Caki2 (cell line): ENCODE results near the gene CPXM2. TPM values are rescaled to one million over a fixed set of nuclear protein-coding genes. Genes with fewer than 3 reads are reported as not detected.

ENCODE experiments used
- DNase-seq: peaks from one replicate; pipeline ENCODE4 v3.0.0-alpha.2; 2015; ENCODE audit warnings: low read depth
- in situ Hi-C: cut with HindIII; loops from 2 replicates; pipeline ENCODE4 v1.10.0; 2016; ENCODE audit warnings: low sequenced_read_pairs, low pct_unique_long_range_greater_than_20kb, mixed read lengths
- total RNA-seq: library from RNA; depleted of rRNA; stranded (reverse); fragments of >200 nt; shearing (Covaris generic); gene quantifications from 2 replicates; pipeline ENCODE4 v1.2.3, GENCODE V29; 2014; ENCODE audit warnings: low replicate concordance

CPXM2 gene
- total RNA-seq, 1 experiment from 2014 or later = not detected

DNA sequence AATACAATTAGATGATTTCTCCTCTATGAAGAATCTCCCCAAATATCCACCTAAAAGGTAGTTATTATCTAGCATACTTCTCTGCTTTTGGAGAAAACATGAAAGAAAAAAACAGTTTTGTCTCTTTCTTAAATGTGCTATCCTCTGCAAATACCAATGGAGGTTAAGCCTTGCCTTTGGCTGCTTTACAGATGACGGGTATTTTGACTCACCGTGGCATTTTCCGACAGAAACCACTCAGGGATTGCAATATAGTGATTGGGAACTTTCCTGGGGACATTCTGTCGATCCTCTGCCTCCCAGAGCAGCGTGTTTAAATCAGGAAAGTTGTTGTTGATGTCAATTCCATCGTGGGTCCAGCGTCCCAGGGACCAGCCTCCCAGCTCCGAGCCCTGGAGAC lies 124.8 kb downstream of the CPXM2 start:
- in situ Hi-C loops = no loop called here
- no peak for DNase-seq

DNA sequence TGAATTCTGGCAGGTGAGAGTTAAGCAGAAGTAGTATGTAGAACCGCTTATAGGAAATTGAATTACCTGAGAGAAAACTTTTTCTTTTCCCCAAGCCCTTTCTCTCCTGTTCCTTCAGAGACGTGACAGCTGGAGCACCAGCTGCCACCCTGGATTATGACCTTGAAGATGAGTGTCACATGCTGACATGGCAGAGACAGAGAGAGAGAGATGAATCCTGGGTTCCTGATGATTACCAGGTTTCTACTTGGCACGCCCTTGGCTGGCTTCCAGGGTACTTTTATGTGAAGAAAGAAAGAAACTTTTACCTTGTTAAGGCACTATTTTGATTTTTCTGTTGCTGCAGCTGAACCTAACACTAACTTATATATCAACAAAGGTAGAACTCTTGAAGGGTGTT lies 125.6 kb downstream of the CPXM2 start:
- in situ Hi-C loops = no loop called here
- no peak for DNase-seq

DNA sequence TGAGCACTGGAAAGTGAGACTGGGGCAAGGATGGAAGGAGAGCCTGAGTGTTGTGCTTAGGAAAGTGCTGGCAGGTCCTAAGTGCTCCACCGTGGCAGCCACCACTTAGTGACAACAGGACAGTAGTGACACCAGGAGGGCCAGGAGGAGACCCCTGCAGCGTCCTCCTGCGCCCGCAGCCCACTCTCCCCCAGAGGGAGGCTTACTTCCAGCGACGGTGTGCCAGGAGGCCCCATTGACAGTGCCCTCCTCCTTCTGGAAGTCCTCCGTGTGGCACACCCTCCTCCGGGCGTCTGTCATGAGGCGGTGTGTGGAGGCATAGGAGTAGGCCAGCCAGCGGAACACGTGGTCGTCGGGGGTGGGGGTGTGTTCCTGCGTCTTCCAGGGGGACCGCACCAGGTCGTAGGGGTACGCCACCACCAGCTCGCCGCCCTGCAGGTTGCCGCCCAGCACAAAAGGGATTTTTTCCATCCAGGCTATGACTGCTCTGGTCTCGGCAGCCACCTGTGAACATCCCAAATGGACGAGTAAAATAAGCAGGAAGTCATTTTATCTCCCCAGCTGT lies 129.9 kb downstream of the CPXM2 start:
- DNase-seq = no peak
- in situ Hi-C loops = no loop called here

DNA sequence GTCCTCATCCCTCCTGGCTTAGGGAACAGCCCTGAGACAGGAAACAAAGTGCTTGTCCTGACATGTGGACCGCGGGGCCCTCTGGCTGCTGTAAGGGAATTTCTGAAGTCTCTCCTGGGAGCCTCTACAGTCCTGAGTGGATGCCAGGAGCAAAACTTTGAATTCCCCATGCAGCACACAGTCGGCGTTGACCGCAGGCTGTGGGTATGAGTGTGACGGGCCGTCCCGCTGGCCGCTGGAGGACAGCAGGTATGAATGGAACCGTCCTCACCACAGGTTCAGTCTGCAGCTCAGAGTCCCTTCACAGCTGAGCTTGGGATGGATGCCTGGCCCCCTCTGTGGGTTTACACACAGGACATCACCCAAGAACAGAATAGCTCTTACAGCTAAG lies 130.6 kb downstream of the CPXM2 start:
- DNase-seq = no peak
- in situ Hi-C loops = no loop called here

DNA sequence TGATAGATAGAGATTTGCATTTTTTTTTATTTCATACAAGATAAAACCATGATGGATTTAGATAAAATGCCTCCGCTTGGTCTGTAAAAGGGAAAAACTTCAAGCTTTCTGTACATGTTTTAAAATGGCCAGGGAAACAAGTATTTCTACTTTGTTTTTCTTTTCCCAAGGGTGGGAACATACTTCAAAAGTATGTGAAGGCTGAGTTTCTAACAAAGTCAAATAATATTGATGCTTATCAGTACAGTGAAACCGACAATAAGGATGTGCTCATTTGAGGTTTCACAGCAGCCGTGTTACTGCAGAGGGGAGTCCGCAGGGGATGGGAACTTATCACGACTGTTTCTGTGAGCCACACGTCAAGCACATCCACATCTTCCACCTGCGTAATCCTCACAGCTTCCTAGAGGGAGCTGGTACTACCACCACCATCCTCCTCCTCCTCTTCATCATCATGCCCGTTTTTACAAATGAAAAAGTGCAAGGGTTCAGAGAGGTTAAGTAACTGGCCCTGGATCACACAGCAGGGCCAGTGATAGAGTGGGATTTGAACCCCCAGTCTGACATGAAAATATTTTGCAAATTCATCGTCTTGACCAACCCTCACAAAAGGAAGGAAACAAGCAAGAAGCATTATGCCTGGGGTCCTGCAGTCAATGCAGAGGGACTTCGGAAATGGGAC lies 131.1 kb downstream of the CPXM2 start:
- DNase-seq = no peak
- in situ Hi-C loops = no loop called here

DNA sequence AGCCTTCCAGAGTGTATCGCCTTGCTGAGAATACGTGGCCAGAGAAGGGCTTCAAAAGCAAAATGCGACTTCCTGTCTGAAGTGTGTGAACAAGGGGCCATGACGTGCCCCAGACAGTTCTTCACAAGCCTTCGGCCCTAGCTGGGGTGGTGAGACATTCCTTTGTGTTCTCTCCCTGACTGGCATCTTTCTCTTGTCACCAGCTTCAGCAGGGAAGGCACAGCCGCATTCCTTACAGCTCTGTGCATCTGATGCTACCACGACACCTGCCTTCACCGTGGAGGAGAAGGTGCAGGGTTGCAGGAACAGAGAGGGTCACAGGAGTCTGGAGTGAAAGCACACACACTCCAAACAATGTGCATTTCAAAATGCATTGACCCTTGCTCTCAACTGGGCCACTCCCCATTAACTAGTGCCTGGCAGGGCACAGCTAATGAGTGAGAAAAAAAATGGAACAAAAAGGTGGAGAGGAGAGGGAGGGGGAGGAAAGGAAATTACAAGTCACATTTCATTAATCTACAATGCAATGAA lies 132.0 kb downstream of the CPXM2 start:
- in situ Hi-C loops = no loop called here
- no peak for DNase-seq

DNA sequence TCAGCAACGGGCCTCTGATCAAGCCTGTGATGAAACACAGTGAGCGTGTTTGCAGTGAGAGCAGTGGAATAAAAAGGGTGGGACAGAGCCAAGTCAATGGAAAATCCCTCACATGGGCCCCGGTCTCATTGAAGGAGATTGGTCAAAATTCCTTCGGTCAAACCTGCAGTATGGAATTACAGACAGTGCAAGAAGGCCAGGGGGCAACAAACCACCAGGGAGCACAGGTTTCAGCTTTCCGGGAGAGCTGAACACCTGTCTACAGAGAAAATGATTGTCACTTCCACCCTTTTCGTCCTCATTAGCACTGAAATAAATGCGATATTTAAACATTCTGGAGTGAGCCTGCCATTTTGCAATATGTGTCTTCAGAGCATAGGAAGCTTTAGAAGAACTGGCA lies 132.6 kb downstream of the CPXM2 start:
- DNase-seq = no peak
- in situ Hi-C loops = no loop called here

DNA sequence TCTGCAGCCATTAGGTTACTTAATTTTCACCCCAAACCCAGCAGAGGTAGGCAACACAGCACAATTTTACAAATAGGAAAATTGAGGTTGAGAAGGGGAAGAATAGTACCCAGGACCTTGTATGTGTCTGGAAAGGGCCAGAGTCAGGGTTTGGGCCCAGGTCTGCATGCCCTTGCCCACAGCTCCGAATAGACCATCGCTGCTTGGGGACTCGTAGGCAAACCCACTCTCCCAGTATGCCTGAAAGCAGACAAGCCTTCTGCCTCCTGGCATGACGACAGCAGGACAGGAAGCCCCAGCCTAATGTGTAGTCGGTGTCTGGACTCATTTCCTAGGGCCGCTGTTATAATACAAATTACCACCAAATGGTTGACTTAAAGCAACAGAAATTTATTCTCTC lies 133.8 kb downstream of the CPXM2 start:
- DNase-seq = no peak

DNA sequence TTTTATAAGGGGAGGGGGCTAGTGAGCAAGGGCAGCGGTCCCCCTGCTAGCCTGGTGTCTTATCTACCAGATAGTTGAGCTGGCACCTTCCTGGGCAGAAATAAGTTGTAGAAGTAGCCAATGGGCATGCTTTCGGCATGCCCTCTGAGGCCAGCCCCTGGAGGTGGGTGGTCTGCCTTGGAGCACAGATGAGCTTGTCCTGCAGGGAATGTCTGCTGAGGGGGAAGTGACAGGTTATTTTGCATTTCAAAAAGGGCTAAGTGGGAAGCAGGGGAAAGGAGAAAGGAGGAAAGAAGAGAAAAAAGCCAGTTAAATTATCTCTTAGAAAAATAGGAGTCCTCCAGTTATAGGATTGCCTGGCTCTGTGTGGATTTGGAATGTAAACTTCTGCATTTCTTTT lies 136.5 kb downstream of the CPXM2 start:
- in situ Hi-C loops = no loop called here
- no peak for DNase-seq

More for the DNA sequence above, 133.8 kb downstream of the CPXM2 start:
- in situ Hi-C loops = no loop called here

DNA sequence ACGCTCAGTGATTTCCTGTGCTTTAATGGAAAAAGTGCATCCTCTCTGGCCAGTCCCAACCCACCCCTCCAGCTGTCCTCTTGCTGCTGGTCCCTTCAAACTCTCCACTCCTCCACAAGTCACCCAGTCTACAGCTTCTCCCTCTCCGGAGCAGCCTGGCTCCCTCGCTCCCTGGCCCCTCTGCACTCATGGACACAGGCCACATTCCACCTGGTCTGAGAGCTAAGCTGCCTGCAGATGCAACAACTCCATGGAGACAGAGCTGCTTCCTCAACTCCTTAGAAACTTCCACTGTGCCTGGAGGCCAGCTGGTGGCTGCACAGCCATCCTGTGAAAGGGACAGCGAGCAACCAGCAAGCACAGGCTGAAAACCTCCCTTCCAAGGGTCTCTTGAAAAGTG lies 137.5 kb downstream of the CPXM2 start:
- DNase-seq = no peak
- in situ Hi-C loops = no loop called here

DNA sequence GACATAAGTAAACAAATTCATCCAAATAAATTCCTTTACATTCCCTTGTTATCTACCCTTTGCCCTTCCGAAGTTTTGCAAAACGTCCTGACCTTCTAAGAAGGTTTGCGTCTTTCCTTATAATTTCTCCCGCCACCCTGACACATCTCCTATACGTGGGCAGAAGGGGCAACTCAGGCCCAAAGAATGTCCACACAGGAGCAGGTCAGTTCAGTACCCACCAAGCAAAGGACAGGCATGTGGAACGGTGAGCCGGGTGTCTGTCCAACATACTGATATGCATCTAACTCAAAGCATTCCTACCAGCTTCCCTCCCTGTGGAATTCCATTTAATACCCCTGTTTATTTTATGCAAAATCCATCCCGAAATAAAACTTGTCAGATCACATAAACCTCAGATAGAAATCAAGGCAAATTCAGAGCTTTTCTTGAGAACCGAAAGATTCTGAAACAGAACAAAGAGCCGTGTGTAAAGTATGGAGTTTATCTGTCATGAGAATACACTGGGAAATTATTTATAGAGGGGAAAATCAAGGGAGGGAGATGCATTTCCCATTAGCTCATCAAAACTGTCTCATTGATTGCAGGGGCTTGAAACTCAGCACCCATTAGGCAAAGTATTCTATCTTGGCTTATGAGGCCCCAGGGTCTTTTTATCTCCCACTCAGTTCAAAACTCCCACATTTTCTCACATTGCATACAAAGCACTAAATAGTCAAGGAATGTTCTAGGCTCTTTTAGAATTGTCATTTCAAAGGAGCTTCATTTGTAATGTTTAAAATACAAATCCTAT lies 140.1 kb downstream of the CPXM2 start:
- no peak for DNase-seq
- in situ Hi-C loops = no loop called here

DNA sequence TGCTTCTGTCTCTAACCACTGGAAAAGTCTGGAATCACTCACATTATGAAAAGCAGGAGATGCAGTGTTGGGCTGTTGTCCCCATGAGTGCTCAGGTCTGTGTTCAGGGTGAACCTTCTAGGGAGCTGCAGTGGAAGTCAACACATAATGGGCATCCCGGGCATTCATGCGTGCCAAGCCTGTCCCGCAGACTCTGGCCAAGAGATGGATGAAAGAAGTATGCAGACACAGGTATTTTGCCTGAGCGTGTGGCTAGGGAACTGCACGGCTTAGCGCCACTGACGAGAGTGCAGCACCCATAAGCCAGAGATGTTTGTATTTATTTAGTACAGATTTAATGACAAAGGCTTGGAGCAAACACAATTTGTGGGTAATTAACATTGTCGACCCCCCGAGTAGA lies 140.7 kb downstream of the CPXM2 start:
- no peak for DNase-seq
- in situ Hi-C loops = no loop called here

DNA sequence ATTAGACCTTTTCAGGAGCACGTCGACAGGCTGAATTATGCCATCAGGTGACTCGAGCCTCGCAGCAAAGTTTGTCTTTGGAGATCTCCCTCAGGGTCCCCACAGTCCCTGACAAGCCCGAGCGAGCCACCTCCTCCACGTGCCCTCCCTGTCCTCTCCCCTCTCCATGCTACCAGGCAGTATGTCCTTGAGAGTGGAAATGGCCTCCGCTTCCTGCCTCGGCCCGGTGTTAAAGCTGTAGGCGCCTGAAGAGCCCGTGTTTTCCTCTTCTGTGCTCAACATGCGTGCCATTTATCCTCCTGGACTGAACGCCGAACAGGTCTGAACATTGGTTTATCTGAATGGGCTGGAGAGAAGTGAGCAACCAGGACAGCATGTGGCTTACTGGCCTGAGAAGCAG lies 142.9 kb downstream of the CPXM2 start:
- in situ Hi-C loops = no loop called here
- DNase-seq = no peak

DNA sequence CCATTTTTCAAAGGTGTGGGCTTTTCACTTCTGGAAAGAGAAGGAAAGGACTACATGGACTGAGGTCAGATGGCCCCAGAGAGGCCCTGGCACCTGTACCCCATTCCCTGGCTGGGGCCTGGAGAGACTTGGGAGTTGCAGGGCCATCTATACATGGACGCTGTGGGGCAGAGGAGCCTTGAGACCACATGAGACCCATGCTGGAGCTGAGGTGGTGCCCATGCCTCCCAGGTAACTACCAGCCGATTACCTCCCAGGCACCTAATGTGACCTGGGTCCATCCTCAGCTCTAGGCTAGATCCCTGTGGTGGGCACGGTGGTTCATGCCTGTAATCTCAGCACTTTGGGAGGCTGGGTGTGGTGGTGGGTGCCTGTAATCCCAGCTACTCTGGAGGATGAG lies 144.2 kb downstream of the CPXM2 start:
- DNase-seq = no peak
- in situ Hi-C loops = no loop called here

DNA sequence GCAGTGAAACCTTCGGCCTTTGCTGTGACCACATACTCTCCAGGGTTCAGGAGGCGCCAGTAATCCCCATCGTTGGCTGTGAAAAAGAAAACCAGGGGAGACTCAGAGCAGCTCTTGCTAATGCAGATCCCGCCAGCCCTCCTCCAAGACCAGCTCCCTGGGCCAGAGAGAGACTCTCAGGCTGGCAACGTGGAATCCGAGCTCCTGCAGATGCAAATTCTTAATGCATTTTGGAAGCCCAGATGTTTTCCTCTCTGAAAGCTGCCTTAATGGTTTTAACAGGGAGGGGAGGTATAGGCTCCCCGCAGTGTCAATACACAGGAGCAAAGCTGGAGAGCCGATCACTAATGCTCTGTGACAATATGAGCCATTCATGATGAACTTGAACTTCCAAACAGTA lies 144.7 kb downstream of the CPXM2 start:
- in situ Hi-C loops = no loop called here
- no peak for DNase-seq

DNA sequence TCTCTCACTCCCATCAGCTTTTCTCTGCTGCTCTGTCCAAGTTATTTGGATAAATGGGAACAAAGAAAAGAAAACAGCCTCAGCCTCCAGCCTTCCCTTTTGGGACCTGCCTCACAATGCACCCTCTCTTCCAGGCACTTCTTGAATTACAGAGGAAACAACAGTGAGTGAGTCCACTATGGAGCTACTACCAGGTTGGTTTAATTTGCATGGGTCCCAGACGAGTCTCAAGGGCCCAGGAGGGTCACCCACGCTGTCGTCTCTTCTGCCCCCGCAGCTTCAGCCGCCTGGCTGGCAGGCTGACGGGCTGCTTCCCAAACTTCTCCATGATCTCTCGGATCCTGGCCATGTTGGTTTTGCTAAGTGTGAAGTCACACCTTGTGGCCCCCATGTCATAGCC lies 145.1 kb downstream of the CPXM2 start:
- in situ Hi-C loops = no loop called here

DNA sequence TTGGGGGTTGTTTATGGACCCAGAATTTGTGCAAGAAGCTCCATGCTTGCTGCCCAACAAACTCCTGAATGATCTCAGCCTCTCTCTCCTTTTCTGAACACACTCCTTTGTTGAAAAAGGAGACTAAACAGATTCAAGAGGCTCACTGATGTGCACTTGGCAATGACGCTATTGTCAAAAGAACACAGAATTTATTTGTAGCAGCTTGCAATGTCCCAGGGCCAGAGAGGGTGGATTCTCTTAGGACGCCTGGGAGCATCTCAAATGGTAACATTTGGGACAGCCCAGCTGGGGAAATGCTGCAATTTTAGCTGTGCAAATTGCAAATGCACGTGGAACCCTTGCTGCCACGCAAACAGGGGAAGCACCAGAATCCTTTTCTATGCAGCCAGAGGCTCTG lies 145.5 kb downstream of the CPXM2 start:
- DNase-seq = no peak
- in situ Hi-C loops = no loop called here

More for the DNA sequence above, 145.1 kb downstream of the CPXM2 start:
- no peak for DNase-seq

DNA sequence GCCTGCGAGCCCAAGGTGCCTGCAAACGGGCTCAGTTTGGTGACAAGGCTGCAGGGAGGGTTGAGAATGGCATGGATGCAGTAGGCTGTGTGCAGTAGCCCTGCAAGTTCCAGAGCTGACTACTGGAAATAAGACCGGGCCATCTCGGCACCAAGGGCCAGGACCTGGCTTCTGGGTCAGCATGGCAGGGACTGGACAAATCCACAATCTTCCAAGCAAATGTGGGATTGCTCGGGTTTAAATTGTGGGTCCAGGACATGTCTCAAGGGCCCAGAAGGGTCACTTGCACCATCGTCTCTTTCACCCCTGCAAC lies 147.4 kb downstream of the CPXM2 start:
- in situ Hi-C loops = no loop called here
- no peak for DNase-seq

DNA sequence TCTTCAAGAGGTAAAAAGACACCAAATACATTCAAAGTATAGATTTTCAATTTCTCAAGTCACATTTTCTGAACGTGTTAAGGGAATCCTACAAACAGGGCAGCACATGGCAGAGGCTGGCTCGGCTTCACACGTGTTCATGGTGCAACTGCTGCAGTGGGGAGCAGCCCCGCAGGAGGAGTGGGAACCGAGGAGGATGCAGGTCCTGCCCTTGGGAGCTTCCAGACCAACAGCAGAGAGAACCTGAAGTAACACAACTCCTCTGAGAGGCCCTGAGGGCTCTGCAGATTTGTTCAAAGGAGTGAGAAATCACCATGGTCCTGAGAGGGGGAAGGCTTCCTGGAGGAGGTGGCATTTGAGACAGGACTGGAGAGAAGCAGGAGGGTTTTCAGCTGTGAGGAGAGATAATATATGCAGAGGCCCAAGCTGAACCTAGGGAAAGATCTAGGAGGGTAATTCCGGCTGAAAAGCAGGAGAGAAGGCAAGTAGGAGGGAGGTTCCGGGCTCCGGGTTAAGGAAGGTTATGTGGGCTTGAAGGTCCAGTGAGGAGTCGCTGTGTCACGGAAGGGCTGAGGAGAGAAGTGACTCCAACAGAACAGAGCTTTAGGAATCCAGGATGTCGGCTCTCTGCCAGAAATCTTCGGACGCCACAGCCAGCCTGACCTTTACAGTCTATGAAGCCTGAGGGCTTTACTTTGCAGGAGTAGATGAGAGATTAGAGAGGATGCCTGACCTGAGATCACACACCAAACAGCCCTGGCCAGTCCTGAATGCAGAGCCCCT lies 148.0 kb downstream of the CPXM2 start:
- in situ Hi-C loops = no loop called here

More for the DNA sequence above, 148.0 kb downstream of the CPXM2 start:
- DNase-seq = no peak
